Measurements from ENCODE around the gene FHOD3.

- TF ChIP-seq POLR2A (IDR thresholded peaks at IDR 0.05; ENCODE audit: low read depth, low read length) (no peak), POLR2AphosphoS5 (IDR thresholded peaks at IDR 0.05; ENCODE audit: low read depth, low read length) (no peak), TAF1 (IDR thresholded peaks at IDR 0.05; ENCODE audit: borderline replicate concordance, low read depth, low read length) (no peak)
These were observed 38.2 kb downstream of the FHOD3 start for GRCh38 chr18:36335476-36336279.

Data from GM12892 (cell line).